GM23338 (cell line): ENCODE measurements around the gene AJM1. TPM values are rescaled to one million over a fixed set of nuclear protein-coding genes. Genes with fewer than 3 reads are reported as not detected.

Experiments used
- ATAC-seq: fragments of 200-7000 bp; cut with Tn5 transposase; 3 replicates; pipeline ENCODE4 v1.9.1; 2020
- DNase-seq: peaks from one replicate; pipeline ENCODE4 v3.0.0-alpha.2; 2015; ENCODE audit warnings: low spot score
- H2AFZ ChIP-seq: fragments of 200-600 bp; sonication (generic); 2 replicates; pipeline ENCODE4 v1.8.0; 2016; ENCODE audit warnings: antibody characterized with exemption, mild to moderate bottlenecking, moderate library complexity
- H3F3A ChIP-seq: fragments of 200-600 bp; sonication (generic); replicated peaks from 2 replicates; pipeline ENCODE4 v1.8.0; 2017; ENCODE audit warnings: antibody characterized with exemption, mixed run types, low read depth
- H3K27ac ChIP-seq: fragments of 200-600 bp; sonication (generic); 2 replicates; pipeline ENCODE4 v1.6.1; 2016; ENCODE audit warnings: low read depth
- H3K27me3 ChIP-seq: fragments of 200-600 bp; sonication (generic); 2 replicates; pipeline ENCODE4 v1.8.0; 2016; ENCODE audit warnings: mild to moderate bottlenecking, mixed run types, moderate library complexity; ENCODE audit not compliant: insufficient read depth
- H3K36me3 ChIP-seq: fragments of 200-600 bp; sonication (generic); 2 replicates; pipeline ENCODE4 v1.8.0; 2016; ENCODE audit warnings: mild to moderate bottlenecking; ENCODE audit not compliant: insufficient read depth
- H3K4me1 ChIP-seq: fragments of 200-600 bp; sonication (generic); 2 replicates; pipeline ENCODE4 v1.8.0; 2016; ENCODE audit warnings: mild to moderate bottlenecking, moderate library complexity; ENCODE audit not compliant: insufficient read depth
- H3K4me2 ChIP-seq: fragments of 200-600 bp; sonication (generic); 2 replicates; pipeline ENCODE4 v1.7.1; 2017; ENCODE audit warnings: mixed run types
- H3K4me3 ChIP-seq: fragments of 200-600 bp; sonication (generic); 2 replicates; pipeline ENCODE4 v1.6.1; 2016; ENCODE audit warnings: mixed run types
- H3K79me2 ChIP-seq: fragments of 200-600 bp; sonication (generic); replicated peaks from 2 replicates; pipeline ENCODE4 v1.8.0; 2017; ENCODE audit warnings: mild to moderate bottlenecking; ENCODE audit not compliant: insufficient read depth
- H3K9me2 ChIP-seq: fragments of 200-600 bp; sonication (generic); 2 replicates; pipeline ENCODE4 v1.8.0; 2017; ENCODE audit not compliant: insufficient read depth
- H4K20me1 ChIP-seq: fragments of 200-600 bp; sonication (generic); replicated peaks from 2 replicates; pipeline ENCODE4 v1.8.0; 2017; ENCODE audit warnings: mild to moderate bottlenecking; ENCODE audit not compliant: insufficient read depth
- H3K27ac Mint-ChIP-seq: 2 replicates; pipeline ENCODE4 v1.8.0; 2020; ENCODE audit warnings: inconsistent platforms, mild to moderate bottlenecking, moderate library complexity, mixed read lengths
- H3K27me3 Mint-ChIP-seq: 3 replicates; pipeline ENCODE4 v1.8.0; 2022; ENCODE audit warnings: low read depth, mild to moderate bottlenecking, moderate library complexity, mixed read lengths, inconsistent platforms; ENCODE audit not compliant: insufficient read depth, poor library complexity
- H3K36me3 Mint-ChIP-seq: 3 replicates; pipeline ENCODE4 v1.8.0; 2021; ENCODE audit warnings: low read depth, mild to moderate bottlenecking, inconsistent platforms, moderate library complexity, mixed read lengths
- H3K4me1 Mint-ChIP-seq: 3 replicates; pipeline ENCODE4 v1.8.0; 2020; ENCODE audit warnings: mild to moderate bottlenecking, inconsistent platforms, mixed read lengths
- H3K4me3 Mint-ChIP-seq: 3 replicates; pipeline ENCODE4 v1.8.0; 2021; ENCODE audit warnings: moderate library complexity, mild to moderate bottlenecking, inconsistent platforms, mixed read lengths
- H3K9me3 Mint-ChIP-seq: 3 replicates; pipeline ENCODE4 v1.8.0; 2020; ENCODE audit warnings: moderate library complexity, mild to moderate bottlenecking, inconsistent platforms, mixed read lengths
- CREB1 ChIP-seq: fragments of 250-450 bp; sonication (Bioruptor Pico); IDR thresholded peaks from 2 replicates; pipeline ENCODE4 v1.5.0; 2020; ENCODE audit warnings: low read depth, mild to moderate bottlenecking, moderate library complexity
- EZH2 ChIP-seq: fragments of 200-600 bp; sonication (generic); IDR thresholded peaks from one replicate; pipeline ENCODE4 v1.8.0; 2017; ENCODE audit warnings: antibody characterized with exemption, mild to moderate bottlenecking, low read depth; ENCODE audit not compliant: unreplicated experiment
- EZH2phosphoT487 ChIP-seq: fragments of 200-600 bp; sonication (generic); IDR thresholded peaks from one replicate; pipeline ENCODE4 v1.8.1; 2018; ENCODE audit warnings: antibody characterized with exemption; ENCODE audit not compliant: unreplicated experiment
- JUNB ChIP-seq: IDR thresholded peaks from one replicate; pipeline ENCODE4 v1.6.1; 2016; ENCODE audit warnings: antibody characterized with exemption; ENCODE audit not compliant: unreplicated experiment
- NANOG ChIP-seq: IDR thresholded peaks from 2 replicates; pipeline ENCODE4 v1.6.1; 2016; ENCODE audit warnings: antibody characterized with exemption, borderline replicate concordance
- STAT1 ChIP-seq: IDR thresholded peaks from one replicate; pipeline ENCODE4 v1.6.1; 2016; ENCODE audit warnings: antibody characterized with exemption; ENCODE audit not compliant: unreplicated experiment
- ZNF114 ChIP-seq: fragments of 250-450 bp; sonication (Bioruptor Pico); IDR thresholded peaks from 2 replicates; pipeline ENCODE4 v1.5.0; 2020; ENCODE audit warnings: mild to moderate bottlenecking, moderate library complexity
- polyA plus RNA-seq: library from polyadenylated mRNA; unstranded; fragments of >200 nt; fragmentation: Nextera tagmentation; extraction: Ambion mirVana; gene quantifications from 2 replicates; pipeline ENCODE4 v1.2.1, GENCODE V29; 2016
- total RNA-seq: library from RNA; depleted of rRNA; stranded (reverse); fragments of >200 nt; shearing (Covaris generic); gene quantifications from 2 replicates; pipeline ENCODE4 v1.2.3, GENCODE V29; 2014
- TF ChIP-seq, protein P1 (sequence below): IDR thresholded peaks from one replicate; pipeline ENCODE4 v1.6.1; 2018; ENCODE audit warnings: antibody characterized with exemption; ENCODE audit not compliant: unreplicated experiment
- TF ChIP-seq, protein P2 (sequence below): IDR thresholded peaks from 2 replicates; pipeline ENCODE4 v1.6.1; 2016; ENCODE audit warnings: antibody characterized with exemption

The AJM1 gene
- total and polyA plus RNA-seq, 2 experiments from 2014 or later, result 0.36 to 0.49 TPM

DNA sequence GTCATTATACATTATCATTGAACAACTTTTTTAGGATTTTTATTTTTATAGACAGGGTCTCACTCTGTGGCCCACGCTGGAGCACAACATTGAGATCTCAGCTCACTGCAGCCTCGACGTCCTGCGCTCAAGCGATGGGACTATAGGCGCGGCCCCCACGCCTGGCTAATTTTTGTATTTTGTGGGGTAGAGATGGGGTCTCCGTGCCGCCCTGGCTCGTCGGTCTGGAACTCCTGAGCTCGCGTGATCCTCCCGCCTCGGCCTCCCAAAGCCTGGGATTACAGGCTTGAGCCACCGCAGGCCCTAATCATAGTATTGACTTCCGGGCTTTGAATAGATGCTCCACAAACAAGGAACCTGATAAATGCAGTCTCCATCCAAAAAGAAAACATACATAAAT is 25.2 kb downstream of the AJM1 start (continued):
- TF ChIP-seq, protein P1, sequence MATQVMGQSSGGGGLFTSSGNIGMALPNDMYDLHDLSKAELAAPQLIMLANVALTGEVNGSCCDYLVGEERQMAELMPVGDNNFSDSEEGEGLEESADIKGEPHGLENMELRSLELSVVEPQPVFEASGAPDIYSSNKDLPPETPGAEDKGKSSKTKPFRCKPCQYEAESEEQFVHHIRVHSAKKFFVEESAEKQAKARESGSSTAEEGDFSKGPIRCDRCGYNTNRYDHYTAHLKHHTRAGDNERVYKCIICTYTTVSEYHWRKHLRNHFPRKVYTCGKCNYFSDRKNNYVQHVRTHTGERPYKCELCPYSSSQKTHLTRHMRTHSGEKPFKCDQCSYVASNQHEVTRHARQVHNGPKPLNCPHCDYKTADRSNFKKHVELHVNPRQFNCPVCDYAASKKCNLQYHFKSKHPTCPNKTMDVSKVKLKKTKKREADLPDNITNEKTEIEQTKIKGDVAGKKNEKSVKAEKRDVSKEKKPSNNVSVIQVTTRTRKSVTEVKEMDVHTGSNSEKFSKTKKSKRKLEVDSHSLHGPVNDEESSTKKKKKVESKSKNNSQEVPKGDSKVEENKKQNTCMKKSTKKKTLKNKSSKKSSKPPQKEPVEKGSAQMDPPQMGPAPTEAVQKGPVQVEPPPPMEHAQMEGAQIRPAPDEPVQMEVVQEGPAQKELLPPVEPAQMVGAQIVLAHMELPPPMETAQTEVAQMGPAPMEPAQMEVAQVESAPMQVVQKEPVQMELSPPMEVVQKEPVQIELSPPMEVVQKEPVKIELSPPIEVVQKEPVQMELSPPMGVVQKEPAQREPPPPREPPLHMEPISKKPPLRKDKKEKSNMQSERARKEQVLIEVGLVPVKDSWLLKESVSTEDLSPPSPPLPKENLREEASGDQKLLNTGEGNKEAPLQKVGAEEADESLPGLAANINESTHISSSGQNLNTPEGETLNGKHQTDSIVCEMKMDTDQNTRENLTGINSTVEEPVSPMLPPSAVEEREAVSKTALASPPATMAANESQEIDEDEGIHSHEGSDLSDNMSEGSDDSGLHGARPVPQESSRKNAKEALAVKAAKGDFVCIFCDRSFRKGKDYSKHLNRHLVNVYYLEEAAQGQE, result no peak
- TF ChIP-seq ZNF114 (CRISPR knock-in tag), result no peak
- no peak for TF ChIP-seq STAT1
- no peak for TF ChIP-seq NANOG
- TF ChIP-seq, protein P2, sequence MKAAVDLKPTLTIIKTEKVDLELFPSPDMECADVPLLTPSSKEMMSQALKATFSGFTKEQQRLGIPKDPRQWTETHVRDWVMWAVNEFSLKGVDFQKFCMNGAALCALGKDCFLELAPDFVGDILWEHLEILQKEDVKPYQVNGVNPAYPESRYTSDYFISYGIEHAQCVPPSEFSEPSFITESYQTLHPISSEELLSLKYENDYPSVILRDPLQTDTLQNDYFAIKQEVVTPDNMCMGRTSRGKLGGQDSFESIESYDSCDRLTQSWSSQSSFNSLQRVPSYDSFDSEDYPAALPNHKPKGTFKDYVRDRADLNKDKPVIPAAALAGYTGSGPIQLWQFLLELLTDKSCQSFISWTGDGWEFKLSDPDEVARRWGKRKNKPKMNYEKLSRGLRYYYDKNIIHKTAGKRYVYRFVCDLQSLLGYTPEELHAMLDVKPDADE, result no peak
- no peak for TF ChIP-seq JUNB
- TF ChIP-seq CREB1 (CRISPR knock-in tag), result no peak
- no peak for TF ChIP-seq EZH2phosphoT487

GRCh38 chr9:136867917-136868316 is 25.6 kb downstream of the AJM1 start:
- Mint-ChIP-seq H3K27me3 (peaks cover 20% of the 10 kb centered on the region), H3K27ac (no peak overlapping the region), H3K4me1 (peaks cover 5% of the 10 kb centered on the region), H3K9me3 (peaks cover 56% of the 10 kb centered on the region), H3K36me3 (peaks cover 56% of the 10 kb centered on the region), H3K4me3 (peak overlapping the region; percentile 46; the same call in 2 of the 3 replicates)
- Histone ChIP-seq H3K27ac (no peak overlapping the region), H3K4me1 (peaks cover 3% of the 10 kb centered on the region; the same call in 1 of the 2 replicates), H3F3A (0 out of 2 replicates have a peak, but pooled peaks cover 2% of the 10 kb centered on the region), H3K4me3 (no peak overlapping the region), H3K27me3 (no peaks in the 10 kb centered on the region), H3K9me2 (peaks cover 4% of the 10 kb centered on the region; the same call in 1 of the 2 replicates), H3K4me2 (no peak overlapping the region), H3K79me2 (peaks cover 21% of the 10 kb centered on the region), H4K20me1 (peaks cover 15% of the 10 kb centered on the region), H3K36me3 (peaks cover 6% of the 10 kb centered on the region), H2AFZ (no peak overlapping the region)
- no peak for TF ChIP-seq ZNF114 (CRISPR knock-in tag)
- no peak for TF ChIP-seq EZH2
- TF ChIP-seq, protein P2, result no peak
- TF ChIP-seq NANOG, result no peak
- ATAC-seq (no peak), DNase-seq (no peak)
